Stimulated activated CD8-positive, alpha-beta memory T cell treated with anti-CD3 and anti-CD28 coated beads, Interleukin-7, amount 100 ng/mL, for 1 hour (primary cell): Measurements from ENCODE around the gene EMILIN1.
A peak's percentile ranks its signal among the peaks of the same experiment; 100 is the strongest.
"Not testable (repeated sequence)": the region's sequence is repeated elsewhere in the genome, so short reads cannot be mapped to it uniquely, and the experiment has no call there.

Experiments
- DNase-seq, 2 donors: peaks; one replicate each; pipeline ENCODE4 v3.0.0-alpha.2; 2020; ENCODE audit warnings: low read depth in 2 of 2

EMILIN1 gene

DNA sequence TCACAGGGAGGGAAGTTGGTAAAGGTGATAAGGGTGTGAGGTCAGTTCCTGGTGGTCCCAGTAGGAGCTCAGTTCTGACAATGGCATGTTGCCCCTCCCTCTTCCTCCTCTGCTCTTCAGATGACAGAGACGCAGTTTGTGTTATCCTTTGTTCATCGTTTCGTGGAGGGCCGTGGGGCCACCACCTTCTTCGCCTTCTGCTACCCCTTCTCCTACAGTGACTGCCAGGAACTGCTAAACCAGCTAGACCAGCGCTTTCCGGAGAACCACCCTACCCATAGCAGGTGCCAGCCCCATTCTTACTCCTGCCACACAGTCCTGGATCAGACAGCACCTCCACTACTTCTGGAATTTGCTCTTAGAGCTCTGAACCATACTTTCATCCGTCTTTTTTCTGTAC lies 24.6 kb upstream of the EMILIN1 start:
- no peak for DNase-seq

DNA sequence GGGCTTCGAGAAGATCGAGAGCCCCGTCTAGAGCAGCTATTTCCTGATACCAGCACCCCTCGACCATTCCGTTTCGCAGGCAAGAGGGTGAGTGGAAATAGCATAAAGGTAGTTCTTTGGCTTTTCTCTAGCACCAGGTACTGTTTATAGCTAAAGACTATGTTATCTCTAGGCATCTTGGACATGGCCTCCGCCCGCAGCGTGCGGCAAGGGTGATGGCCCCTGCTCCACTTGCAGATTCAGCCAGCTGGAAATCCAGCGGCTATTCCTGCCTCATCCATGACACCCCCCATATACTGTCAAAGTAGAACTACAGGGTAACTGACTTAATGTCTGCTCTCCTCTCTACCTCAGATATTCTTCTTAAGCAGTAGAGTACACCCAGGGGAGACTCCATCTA lies 23.7 kb upstream of the EMILIN1 start:
- no peak for DNase-seq

DNA sequence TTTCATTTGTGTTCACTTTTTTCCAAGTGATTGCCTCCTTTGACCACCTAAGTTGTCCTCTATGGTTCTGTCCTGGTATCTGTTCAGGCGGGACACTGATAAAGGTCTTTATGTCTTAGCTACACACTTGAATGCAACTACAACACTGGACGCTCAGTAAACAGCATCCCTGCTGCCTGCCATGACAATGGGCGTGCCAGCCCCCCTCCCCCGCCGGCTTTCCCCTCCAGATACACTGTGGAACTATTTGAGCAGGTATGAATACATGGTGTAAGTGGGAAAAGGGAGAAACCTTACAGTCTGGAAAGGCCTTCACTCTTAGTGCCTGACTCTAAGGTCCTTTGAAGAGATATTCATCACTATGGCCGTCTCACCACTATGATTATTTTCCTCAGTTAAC lies 21.2 kb upstream of the EMILIN1 start:
- no peak for DNase-seq

DNA sequence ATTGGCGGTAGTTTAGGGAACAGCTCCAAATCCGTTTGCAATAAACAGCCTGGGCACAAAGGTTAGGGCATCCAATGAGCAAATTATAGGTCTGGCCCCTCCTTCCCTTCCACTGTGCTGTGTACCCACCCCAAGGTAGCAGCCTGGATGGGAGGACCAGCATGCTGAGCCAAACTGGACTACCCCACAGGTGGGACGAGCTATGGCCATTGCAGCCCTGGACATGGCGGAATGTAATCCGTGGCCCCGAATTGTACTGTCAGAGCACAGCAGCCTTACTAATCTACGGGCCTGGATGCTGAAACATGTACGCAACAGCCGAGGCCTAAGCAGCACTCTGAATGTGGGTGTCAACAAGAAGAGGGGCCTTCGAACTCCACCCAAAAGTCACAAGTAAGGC lies 20.2 kb upstream of the EMILIN1 start:
- DNase-seq, result no peak

DNA sequence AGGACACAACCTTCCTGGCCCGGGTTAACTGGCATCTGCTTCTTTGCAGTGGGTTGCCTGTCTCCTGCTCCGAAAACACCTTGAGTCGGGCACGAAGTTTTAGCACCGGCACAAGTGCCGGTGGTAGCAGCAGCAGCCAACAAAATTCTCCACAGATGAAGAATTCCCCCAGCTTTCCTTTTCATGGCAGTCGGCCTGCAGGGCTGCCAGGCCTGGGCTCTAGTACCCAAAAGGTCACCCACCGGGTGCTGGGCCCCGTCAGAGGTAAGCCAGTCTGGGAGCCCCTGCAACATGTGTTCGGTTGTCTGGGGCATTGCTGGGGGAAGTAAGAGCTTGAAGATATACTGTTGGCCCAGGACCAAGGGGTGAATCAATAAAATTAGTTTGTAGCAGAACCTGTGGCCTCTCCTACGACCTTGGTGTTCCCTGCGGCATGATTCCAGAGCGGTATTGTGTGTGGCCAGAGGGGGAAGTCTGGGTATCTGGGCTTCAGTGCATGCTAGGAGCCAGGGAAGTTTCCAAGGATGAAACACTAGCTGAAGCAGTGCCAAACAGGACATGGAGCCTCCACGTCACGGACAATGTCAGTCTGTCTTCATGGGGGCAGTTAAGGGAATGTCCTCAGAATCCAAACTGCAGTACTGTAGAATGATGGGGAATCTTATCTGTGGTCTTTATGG lies 19.1 kb upstream of the EMILIN1 start:
- DNase-seq, result no peak

DNA sequence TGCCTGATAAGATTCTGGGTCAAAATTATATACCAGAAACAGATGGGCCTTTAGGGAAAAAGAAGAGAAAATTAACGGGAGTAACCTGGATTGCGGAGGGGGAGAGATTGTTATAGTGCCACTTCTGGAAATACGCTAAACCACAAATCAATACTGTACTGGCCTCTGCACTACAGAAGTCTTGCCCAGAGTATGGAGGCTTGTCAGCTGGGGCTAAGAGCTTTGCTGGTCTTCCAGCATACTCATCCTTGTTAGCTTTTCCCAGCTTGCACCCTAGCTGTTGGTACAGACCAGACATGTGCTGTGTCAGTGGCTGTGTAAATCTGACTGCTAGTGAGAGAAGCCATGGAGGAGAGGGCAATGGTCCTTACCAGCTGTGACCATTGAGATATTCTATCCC lies 18.1 kb upstream of the EMILIN1 start:
- DNase-seq, result no peak

DNA sequence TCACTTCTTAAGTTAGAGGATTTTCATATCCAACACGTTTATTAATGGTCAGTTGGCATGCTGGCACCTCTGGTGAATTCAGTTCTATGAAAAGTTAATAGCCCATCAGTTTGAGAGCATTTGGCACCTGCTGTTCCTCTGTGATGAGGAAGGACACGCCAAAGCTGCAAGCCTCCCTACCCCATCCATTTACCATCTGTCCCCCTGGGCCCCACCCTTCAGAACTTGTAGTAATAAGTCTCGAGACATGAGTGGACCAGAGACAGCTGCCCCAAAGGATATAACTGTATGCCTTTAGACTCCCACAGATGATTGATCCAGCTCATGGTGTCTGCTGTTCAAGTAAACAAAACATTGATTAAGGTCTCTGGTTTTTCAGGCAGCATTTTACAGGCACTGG lies 13.3 kb upstream of the EMILIN1 start:
- DNase-seq, result no peak

DNA sequence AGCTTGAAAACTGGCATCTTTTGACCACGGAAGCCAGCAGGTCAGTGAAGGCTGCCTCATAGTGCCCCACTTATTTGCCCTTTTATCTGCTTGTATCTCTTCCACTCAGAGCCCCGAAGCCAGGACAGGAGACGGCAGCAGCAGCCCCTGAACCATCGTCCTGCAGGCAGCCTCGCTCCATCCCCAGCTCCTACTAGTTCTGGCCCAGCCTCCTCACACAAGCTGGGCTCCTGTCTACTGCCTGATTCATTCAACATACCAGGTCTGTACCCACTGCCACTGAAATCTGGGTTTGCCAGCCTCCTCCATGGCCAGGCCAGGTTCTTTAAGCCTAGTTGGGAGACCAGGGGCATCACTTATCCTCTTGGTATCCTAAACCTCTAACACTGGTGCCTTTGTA lies 11.0 kb upstream of the EMILIN1 start:
- DNase-seq, result no peak

DNA sequence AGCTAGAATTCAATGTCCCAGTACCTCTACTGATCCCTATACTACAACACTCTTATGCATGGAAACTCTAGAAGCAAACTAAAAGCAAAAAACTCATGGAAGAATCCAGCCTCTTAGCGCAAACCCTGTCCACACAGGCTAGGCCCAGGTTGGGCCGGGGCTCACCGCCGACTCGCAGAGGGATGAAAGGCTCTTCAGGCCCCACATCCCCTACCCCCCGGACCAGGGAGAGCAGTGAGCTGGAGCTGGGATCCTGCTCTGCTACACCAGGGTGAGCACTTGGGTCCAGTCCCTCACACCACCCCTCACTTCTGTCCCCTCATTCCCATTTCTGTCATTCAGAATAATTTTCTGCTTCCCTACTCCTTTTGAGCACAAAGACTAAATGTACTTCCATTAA lies 9.0 kb upstream of the EMILIN1 start:
- no peak for DNase-seq

DNA sequence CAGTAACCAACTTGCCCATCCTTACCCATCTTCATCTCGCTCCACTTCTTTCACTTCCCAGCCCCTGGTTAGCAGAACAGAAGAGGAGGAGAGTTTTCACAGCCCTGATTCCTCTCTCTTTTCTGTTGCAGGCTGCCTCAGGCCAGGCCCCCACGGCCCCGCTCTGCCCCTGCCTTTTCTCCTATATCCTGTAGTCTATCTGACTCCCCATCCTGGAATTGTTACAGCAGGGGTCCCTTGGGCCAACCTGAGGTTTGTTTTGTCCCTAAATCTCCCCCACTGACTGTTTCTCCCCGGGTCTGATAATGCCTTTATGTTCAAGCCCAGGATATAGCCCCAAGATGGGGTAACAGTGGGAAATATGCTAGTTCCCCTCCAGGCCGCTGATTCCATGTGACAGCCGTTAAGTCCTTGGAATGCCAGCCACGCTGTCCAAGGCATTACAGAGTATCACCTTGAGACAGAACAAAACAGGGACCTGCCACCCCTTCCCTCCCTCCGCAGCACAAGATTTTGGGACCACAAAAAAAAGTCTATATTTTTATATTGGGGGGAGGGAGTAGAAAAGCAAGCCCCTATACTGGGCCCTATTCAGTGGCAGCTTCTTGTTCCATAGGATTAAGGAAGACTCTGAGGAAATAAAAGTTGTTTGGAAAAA lies 8.3 kb upstream of the EMILIN1 start:
- no peak for DNase-seq

DNA sequence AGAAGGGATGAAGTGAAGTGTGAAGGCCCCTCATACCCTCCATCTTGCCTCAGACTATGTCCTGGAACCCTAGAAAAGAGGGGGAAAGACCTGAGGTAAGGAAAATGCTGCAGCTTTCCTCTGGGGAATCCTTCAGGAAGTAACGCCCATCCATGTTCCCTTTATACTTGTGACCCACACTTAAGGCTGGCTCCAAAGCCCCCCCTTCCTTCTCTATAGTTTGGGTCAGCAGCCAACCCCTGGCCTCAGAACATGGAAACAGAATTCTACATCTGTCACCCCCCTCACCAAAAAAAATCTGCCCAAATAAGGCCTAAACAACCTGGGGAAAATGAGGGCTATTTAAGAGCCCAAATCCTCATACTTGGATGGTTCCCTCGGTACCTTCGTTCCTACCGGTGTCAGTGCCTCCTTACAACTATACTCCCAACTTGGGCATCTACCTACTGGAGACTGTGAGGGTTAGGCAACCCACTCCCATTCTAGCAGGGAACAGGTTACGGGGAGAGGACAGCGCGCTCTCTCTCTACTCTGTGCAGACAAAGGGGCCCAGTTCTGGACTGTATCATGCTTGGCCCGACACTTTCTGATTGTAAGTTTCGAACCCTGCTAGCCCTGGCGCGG lies 7.7 kb upstream of the EMILIN1 start:
- DNase-seq, result no peak

DNA sequence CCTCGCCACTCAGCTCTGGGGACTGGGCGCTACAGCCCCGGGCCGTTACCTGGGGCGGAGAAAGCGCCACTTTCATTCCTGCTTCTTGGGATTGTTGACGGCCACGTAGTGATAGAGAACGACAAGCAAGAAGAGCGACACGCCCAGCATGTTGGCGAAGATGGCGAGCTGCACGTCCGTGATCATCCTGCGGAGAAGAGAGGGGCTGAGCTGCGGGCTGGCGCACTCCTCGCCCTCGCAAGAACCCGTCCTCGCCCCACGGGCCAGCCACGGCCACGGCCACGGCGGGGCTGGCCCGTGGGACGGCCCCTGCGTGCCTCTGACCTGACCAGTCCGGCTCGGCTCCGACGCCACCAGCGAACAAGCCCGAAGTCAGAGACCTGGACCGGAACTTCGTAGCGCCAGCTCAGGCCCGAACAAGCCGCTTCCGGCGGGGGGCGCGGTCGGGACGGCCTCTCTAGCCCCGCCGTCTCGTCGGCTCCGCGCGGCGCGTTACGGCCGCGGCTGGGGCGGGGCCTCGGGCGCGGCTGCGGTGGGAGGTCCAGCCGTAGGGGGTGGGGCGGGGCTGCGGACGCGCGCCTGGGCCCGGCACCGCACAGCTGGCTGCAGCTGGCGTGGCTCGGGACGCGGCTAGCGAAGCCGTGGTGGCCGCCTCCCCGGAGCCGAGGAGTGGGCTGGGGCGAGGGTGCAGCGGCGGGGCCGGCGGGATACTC lies 7.0 kb upstream of the EMILIN1 start, which contains the start of gene OST4:
Gene OST4, minus strand, starts transcription at position 378 of the 713 bp plus-strand sequence.
- DNase-seq, result peak; percentile 73 to 78

DNA sequence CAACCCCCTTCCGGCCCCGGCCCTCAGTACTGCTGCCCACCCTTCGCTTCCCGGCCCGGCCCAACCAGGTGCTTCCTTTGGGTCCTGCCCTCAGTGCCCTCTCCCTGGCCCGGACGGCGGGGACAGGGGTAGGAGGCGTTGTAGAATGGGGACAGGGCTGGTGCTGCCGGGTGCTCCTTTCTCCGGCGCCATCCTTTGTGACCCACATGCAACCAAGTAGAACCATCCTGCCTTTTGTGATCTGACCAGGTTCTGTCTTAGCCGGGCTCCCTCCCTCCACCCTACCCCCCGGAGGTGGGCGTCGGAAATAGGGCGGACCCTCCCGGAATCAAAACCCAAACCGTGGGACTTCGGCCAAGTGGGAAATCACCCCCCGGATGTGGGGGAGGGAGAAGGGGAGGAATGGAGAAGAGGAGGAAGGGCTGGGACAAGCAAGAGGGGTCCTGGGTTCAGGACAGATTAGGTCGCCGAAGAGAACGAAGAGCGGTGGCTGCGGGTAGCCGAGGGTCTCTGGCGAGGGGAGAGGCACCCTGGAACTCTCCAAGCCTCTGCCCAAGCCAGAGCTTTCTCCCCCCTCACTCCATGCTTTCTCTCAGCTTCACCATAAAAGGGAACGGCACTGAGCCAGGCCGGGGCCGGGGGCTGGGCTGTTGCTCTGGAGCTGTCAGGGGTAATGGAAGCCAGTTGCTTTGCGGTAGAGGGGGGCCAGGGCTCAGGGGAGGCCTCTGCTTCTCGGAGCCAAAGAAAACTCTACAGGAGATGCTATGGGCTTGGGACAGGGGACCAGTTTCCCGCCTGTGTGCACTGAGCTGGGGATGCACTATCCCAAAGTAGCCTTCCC lies 6.2 kb upstream of the EMILIN1 start:
- DNase-seq, result no peak

DNA sequence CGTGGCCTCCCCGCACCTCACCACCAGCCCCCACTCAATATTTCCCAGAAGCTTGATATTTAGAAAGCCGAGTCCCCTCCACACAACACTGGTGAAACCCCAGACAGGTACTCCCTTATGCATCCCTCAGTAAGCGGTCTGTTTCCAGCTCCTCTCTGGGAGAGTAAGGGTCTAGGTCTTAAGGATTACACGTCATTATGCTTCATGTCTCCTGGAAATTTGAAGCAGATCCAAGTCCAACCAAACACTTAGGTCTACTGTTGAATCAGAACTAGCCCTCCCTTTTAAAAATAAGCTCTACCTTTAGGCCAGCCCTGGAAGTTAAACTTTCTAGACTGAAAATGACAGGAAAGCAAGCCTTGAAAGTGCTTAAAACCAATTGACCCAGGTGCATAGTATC lies 5.5 kb upstream of the EMILIN1 start:
- DNase-seq, result no peak

DNA sequence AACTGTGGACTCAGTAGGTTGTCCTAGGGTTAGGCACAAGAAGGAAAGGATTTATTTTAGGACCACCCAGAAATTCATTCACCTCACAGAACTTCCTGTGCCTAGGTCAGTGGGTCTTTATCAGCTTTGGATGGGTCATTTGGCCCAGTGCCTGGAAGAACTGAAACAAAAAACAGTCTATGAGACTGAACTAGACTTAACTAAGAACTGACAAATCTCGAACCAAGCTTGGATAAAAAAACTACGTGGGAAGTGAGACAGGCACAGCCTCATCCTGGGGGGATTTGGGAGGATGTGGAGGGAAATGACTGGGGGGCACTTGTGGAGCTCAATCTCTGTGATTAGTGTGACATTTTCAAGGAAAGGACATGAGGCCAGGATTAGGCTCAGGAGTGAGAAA lies 4.6 kb upstream of the EMILIN1 start:
- DNase-seq, result no peak

DNA sequence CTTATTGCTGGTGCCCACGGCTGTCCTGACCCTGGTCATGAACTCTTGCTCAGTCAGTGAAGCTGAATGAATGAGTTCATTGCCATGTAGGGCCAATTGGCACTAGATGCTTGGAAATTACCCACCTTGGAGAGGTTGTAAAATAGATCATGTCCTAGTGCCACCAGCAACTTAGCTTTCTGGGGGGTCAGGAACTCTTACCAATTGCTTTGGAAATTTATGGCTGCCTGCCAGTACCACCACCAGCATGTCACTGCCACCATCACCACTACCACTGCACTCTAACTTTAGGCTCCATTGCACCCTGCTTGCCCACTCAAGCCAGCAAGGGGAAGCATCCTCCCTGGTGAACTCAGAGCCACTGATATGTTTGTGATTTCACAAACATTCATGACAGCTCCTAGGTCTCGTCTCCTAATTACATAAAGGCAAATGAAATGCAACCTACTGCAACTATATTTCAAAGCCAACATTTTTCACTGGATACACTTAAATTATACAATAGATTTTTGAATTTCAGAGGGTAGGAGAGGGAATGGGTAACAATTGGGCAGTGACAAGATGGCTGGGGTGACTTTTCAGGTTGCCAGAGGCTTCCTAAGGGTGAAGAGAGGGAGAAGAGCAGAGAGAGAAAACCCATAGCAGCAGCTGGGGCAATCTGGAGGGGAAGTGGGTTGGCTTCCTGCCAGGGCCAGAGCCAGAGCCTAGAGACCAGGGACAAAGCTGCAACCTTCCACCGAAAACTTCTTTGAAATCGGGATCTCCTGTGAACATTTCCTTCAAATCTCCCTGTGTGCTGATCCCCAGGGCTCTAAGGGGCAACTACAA lies 3.5 kb upstream of the EMILIN1 start:
- no peak for DNase-seq

DNA sequence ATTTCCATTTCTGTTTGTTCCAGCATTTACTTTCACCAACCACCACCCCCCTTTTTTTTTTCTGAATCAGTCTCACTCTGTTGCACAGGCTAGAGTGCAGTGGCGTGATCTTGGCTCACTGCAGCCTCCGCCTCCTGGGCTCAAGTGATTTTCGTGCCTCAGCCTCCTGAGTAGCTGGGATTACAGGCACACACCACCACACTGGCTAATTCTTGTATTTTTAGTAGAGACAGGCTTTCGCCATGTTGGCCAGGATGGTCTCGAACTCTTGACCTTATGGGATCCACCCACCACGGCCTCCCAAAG lies 2.9 kb upstream of the EMILIN1 start:
- DNase-seq, result not testable (repeated sequence)

DNA sequence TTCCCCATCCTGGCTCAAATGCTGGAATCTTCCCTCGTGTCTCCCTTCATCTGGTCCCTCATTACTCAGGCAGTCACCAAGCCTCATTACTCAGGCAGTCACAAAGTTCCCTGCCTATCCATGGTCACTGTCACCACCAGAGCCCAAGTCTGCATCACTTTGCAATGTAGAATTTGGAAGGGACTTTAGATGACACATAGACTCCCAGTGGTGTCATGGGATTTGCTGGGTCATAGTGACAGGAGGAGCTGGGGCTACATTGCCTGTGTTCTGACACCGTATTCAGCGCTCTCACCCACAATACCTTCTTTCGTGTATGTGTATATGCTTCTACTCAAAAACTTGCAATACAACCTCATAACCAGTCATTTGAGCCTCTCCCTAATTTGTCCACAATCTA lies 2.1 kb upstream of the EMILIN1 start:
- no peak for DNase-seq

DNA sequence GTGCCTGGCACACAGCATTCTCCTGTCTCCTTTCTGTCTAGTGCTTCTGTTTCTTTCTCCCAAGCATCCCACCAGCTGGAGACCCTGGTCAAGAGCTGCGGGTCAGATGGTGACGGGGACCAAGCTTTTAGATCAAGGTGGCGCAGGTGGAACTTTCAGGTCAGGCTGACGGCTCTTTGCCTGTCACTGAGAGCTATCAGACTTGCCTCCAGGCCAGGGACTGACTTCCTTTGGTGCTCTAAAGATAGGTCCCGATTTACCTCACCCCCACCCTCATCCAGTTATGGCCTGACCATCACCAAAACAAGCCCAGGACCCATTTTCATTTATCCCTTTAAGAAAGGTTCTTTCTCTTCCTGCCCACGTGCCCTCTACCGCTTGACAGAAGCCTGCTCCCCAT lies 1.2 kb upstream of the EMILIN1 start:
- no peak for DNase-seq

DNA sequence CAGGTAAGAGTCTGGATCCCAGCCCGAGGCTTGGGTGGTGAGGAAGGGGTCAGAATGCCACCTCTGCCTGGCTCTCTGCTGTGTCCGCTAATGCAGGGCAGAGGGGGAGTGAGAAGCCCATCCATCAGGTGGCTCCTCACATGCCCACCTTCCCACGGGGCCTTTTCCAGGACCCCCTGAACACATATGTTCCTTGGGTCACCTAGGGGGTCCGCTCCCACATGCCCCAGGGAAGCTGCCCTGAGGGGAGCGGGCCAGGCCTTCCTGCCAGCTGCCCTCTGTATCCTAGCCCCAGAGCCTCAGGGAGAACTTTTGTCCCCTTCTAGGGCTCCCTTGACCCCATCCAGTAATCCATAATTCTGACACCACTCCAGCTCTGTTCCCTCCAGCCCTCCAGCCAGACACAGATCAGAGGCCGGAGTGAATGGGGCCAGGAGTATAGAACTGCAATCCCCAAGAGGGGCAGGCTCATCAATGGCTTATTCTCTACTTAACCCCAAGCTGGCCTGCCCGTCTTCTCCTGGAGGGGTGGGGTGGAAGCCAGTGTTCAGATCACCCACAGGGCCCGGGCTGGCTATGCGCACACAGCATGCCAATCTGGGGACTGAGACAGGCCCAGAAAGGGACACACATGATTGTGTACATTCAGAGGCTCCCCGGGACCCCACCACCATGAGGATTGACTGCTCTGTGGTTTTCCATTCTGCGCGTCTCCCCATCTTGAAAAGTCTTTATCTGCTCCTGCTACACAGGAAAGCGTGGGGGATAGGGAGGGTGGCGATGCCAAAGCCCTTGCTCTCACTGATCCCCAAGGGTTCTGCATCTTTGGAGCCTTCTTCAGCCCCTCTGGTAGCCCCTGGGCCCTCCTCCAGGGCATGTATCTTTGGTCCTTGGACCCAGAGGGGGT lies 1.1 kb downstream of the EMILIN1 start:
- no peak for DNase-seq
